Esophagus squamous epithelium (tissue), 4 donors: ENCODE results near the gene IRX2.

Experiments used
- CTCF ChIP-seq, 6 experiments: fragments of 450-650 bp in 4 of 6; fragments of 200-600 bp in 2 of 6; sonication (generic) in 2 of 6; IDR thresholded peaks; one replicate each; pipeline ENCODE4 v1.5.1; 2016 to 2019; ENCODE audit warnings: antibody characterized with exemption in 6 of 6, mild to moderate bottlenecking in 4 of 6, moderate library complexity in 4 of 6
- POLR2A ChIP-seq, 4 donors: fragments of 450-650 bp; IDR thresholded peaks; one replicate each; pipeline ENCODE4 v1.6.1; 2017; ENCODE audit warnings: antibody characterized with exemption in 4 of 4, mild to moderate bottlenecking in 4 of 4, moderate library complexity in 3 of 4

- TF ChIP-seq POLR2A (IDR thresholded peaks at IDR 0.05) (no peak), CTCF (IDR thresholded peaks at IDR 0.05) (no peak)
Observed at GRCh38 chr5:2752821-2753439, 1.5 kb upstream of the IRX2 start.
